Ishikawa (cell line): ENCODE data around the gene AMMECR1.

Source experiments
- CEBPB ChIP-seq: IDR thresholded peaks from 2 replicates; pipeline ENCODE4 v1.6.1; 2012
- CREB1 ChIP-seq: IDR thresholded peaks from 2 replicates; pipeline ENCODE4 v1.6.1; 2012; ENCODE audit warnings: low read depth
- EGR1 ChIP-seq: IDR thresholded peaks from 2 replicates; pipeline ENCODE4 v1.6.1; 2012
- EP300 ChIP-seq: IDR thresholded peaks from 2 replicates; pipeline ENCODE4 v1.6.1; 2012; ENCODE audit warnings: borderline replicate concordance
- FOXM1 ChIP-seq: IDR thresholded peaks from 2 replicates; pipeline ENCODE4 v1.6.1; 2012; ENCODE audit warnings: low read depth, borderline replicate concordance
- NFIC ChIP-seq: IDR thresholded peaks from 2 replicates; pipeline ENCODE4 v1.6.1; 2012
- RAD21 ChIP-seq: IDR thresholded peaks from 2 replicates; pipeline ENCODE4 v1.6.1; 2012; ENCODE audit warnings: low read depth
- TAF1 ChIP-seq: IDR thresholded peaks from 2 replicates; pipeline ENCODE4 v1.6.1; 2012; ENCODE audit warnings: low read depth, mild to moderate bottlenecking
- TCF12 ChIP-seq: IDR thresholded peaks from 2 replicates; pipeline ENCODE4 v1.6.1; 2012; ENCODE audit warnings: low read depth
- TEAD4 ChIP-seq: IDR thresholded peaks from 2 replicates; pipeline ENCODE4 v1.6.1; 2012
- YY1 ChIP-seq: IDR thresholded peaks from 2 replicates; pipeline ENCODE4 v1.6.1; 2012; ENCODE audit warnings: low read depth
- ZBTB7A ChIP-seq: IDR thresholded peaks from 2 replicates; pipeline ENCODE4 v1.6.1; 2012; ENCODE audit warnings: low read depth
- TF ChIP-seq, protein P1 (sequence below): IDR thresholded peaks from 2 replicates; pipeline ENCODE4 v1.6.1; 2012
- TF ChIP-seq, protein P2 (sequence below): IDR thresholded peaks from 2 replicates; pipeline ENCODE4 v1.6.1; 2012; ENCODE audit warnings: low read depth, mild to moderate bottlenecking
- TF ChIP-seq, protein P3 (sequence below): IDR thresholded peaks from 2 replicates; pipeline ENCODE4 v1.6.1; 2012

AMMECR1 gene

DNA sequence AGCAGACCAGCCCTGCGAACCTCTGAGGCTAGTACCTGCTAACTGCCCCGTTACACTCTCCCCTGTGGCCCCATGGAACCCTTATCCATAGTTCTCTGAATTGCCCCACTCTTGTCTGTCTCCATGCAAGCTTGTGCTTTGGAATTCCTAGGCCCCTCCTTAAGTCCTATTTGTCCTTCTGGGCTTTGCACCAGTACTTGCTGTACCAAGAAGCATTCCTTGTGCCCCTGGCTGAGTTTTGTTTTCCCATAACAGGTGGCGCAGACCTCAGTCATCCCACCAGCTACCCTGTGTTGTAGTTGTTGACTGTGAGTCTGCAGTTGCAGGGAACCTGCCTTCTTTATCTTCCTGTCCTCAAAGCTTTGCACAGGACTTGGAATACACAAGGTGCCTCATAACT is 147.9 kb downstream of the AMMECR1 start:
- TF ChIP-seq EGR1 (no peak), CREB1 (no peak), YY1 (no peak), TCF12 (no peak), EP300 (no peak), ZBTB7A (no peak), NFIC (no peak), TAF1 (no peak)
- TF ChIP-seq, protein P1, sequence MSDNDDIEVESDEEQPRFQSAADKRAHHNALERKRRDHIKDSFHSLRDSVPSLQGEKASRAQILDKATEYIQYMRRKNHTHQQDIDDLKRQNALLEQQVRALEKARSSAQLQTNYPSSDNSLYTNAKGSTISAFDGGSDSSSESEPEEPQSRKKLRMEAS = no peak

DNA sequence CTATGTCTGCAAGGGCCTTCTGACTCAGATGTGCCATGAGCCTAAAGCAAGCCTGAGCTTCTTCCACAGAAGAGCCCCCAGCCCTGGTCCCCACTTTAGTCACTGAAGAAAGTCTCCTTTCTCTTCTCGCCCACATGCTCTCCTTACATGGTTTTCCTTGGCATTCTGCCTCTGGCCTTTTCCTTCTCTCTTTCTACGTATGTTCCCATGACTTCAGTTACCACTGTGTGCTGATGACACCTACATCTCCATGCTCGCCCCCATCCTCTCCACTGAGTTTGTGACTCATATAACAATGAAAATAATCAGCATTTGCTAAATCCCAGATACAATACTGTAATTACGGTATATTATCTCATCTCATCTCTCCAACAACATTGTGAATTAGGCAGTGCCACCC is 149.3 kb downstream of the AMMECR1 start:
- TF ChIP-seq FOXM1 = no peak
- TF ChIP-seq RAD21 = no peak
- TF ChIP-seq TAF1 = no peak
- TF ChIP-seq ZBTB7A = no peak
- no peak for TF ChIP-seq NFIC
- TF ChIP-seq EP300 = no peak
- TF ChIP-seq TCF12 = no peak
- TF ChIP-seq, protein P2, sequence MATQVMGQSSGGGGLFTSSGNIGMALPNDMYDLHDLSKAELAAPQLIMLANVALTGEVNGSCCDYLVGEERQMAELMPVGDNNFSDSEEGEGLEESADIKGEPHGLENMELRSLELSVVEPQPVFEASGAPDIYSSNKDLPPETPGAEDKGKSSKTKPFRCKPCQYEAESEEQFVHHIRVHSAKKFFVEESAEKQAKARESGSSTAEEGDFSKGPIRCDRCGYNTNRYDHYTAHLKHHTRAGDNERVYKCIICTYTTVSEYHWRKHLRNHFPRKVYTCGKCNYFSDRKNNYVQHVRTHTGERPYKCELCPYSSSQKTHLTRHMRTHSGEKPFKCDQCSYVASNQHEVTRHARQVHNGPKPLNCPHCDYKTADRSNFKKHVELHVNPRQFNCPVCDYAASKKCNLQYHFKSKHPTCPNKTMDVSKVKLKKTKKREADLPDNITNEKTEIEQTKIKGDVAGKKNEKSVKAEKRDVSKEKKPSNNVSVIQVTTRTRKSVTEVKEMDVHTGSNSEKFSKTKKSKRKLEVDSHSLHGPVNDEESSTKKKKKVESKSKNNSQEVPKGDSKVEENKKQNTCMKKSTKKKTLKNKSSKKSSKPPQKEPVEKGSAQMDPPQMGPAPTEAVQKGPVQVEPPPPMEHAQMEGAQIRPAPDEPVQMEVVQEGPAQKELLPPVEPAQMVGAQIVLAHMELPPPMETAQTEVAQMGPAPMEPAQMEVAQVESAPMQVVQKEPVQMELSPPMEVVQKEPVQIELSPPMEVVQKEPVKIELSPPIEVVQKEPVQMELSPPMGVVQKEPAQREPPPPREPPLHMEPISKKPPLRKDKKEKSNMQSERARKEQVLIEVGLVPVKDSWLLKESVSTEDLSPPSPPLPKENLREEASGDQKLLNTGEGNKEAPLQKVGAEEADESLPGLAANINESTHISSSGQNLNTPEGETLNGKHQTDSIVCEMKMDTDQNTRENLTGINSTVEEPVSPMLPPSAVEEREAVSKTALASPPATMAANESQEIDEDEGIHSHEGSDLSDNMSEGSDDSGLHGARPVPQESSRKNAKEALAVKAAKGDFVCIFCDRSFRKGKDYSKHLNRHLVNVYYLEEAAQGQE = no peak
- TF ChIP-seq, protein P1 = no peak
- TF ChIP-seq EGR1 = no peak
- no peak for TF ChIP-seq YY1
- TF ChIP-seq, protein P3, sequence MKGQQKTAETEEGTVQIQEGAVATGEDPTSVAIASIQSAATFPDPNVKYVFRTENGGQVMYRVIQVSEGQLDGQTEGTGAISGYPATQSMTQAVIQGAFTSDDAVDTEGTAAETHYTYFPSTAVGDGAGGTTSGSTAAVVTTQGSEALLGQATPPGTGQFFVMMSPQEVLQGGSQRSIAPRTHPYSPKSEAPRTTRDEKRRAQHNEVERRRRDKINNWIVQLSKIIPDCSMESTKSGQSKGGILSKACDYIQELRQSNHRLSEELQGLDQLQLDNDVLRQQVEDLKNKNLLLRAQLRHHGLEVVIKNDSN = no peak
- TF ChIP-seq TEAD4 = no peak
- no peak for TF ChIP-seq CEBPB
- no peak for TF ChIP-seq CREB1

DNA sequence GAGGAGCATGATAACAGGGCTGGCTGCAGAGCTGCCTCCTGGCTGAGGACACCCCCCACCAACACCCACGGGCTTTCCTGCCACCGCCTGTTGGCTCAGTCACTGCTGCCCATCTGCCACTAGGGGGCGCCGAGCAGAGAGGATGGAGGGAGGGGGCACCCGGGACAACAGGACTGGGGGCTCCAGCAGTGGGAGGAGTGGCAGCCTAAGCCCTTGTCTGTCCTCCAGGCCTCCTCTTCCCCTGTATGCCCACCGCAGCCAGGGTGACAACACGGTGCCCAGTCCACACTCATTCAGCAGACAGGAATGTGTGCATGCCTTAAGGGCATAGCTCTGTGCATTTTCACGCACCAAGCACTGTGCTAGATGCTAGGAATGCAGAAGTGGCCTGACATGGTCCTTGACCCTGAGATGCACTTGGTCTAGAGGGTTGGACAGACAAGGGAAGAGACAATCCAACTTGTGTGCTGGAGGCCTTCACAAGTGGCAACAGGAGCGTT is 149.9 kb downstream of the AMMECR1 start:
- peak; percentile 46 for TF ChIP-seq RAD21
- no peak for TF ChIP-seq TEAD4

DNA sequence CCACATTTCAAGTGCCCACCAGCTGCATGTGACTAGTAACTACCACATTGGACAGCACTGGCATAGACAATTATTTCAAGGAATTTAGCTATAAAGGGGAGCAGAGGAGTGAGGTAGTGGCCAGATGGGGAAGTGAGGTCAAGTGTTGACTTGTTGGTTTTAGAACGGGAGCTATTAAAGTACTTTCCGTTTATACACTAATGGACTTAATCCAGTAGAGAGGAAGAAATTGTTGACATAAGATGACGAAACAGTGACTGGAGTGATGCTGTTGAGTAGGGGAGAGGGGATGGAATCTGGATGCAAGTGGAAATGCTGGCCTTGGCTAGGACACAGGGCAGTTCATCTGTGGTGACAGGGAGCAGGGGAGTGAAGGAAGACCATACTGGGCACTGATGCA is 154.4 kb downstream of the AMMECR1 start:
- TF ChIP-seq YY1 (no peak), ZBTB7A (no peak), CEBPB (no peak), EP300 (no peak), TEAD4 (no peak), TAF1 (no peak), CREB1 (no peak), RAD21 (no peak), EGR1 (no peak), TCF12 (no peak), NFIC (no peak), FOXM1 (no peak)
- TF ChIP-seq, protein P3 = no peak
- TF ChIP-seq, protein P1 = no peak
- TF ChIP-seq, protein P2 = no peak

DNA sequence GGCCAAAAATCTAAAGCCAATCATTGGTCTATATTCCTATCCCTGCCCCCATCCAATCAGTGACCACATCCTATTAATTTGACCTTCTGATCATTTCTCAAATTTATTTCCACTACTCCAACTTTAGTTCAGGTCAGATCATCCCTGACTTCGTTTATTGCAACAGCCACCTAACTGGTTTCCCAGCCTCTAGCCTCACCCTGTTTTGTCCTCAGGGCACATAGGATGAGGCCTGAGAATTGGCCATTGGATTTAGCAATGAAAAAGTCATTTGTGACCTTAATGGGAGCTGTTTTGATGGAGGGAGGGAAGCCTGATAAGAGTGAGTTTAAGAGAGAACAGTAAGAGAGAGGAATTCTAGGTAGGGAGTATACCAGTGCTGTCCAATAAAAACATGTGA is 155.0 kb downstream of the AMMECR1 start:
- TF ChIP-seq, protein P1 = no peak
- TF ChIP-seq FOXM1 (no peak), TEAD4 (no peak), TAF1 (no peak), NFIC (no peak), ZBTB7A (no peak), EP300 (no peak), CEBPB (no peak), EGR1 (no peak), RAD21 (no peak), TCF12 (no peak), CREB1 (no peak), YY1 (no peak)
- TF ChIP-seq, protein P3 = no peak
- TF ChIP-seq, protein P2 = no peak
